GM12801 (cell line): ENCODE results near the gene IFNA13.

ENCODE experiments used
- CTCF ChIP-seq: IDR thresholded peaks from one replicate; pipeline ENCODE4 v1.5.1; 2011; ENCODE audit warnings: control low read depth; ENCODE audit not compliant: insufficient read length; ENCODE audit errors: extremely low read depth

The IFNA13 gene

GRCh38 chr9:21320465-21320864, 47.4 kb downstream of the IFNA13 start:
- TF ChIP-seq CTCF = no peak

- no peak for TF ChIP-seq CTCF
These were observed 49.6 kb downstream of the IFNA13 start for GRCh38 chr9:21317956-21318923.
